Stimulated activated CD4-positive, alpha-beta T cell treated with anti-CD3 and anti-CD28 coated beads, Interleukin-4, amount 100 ng/mL, for 48 hours (primary cell): Measurements from ENCODE around the gene AGAP3.

Experiments used
- DNase-seq, 2 donors: peaks; one replicate each; pipeline ENCODE4 v3.0.0-alpha.2; 2020; ENCODE audit warnings: low read depth in 2 of 2

The AGAP3 gene

DNA sequence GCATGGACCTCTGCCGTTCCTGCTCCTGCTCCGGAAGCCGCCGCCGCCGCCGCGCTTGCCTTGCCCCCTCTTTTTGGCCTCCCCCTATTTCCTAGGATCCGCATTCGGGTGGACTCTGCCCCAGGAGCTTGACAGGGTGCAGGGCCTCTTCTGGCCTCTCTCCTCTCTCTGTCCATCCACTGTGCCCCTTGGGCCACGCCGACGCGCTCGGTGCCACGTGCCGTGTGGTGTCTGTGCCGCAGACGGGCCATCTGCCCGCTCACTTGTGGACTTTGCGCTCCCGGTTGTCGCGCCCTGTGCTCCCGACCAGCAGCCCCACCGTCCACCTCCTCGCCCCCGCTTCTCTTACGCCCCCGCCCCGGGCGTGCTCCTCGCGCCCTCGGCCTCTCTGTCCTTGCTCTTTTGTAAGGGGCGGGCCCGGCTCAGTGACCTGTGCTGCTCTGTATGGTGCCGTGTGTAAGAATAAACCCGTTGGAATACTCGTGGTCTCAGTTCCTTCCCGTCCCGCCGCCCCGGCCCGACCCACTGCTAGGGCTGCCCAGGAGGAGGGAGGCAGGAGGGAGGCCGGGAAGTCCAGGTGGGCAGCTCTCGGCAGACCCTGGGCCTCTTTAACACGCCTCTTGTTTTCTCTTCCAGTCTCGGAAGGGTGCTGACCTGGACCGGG lies 37.0 kb downstream of the AGAP3 start:
- no peak for DNase-seq

DNA sequence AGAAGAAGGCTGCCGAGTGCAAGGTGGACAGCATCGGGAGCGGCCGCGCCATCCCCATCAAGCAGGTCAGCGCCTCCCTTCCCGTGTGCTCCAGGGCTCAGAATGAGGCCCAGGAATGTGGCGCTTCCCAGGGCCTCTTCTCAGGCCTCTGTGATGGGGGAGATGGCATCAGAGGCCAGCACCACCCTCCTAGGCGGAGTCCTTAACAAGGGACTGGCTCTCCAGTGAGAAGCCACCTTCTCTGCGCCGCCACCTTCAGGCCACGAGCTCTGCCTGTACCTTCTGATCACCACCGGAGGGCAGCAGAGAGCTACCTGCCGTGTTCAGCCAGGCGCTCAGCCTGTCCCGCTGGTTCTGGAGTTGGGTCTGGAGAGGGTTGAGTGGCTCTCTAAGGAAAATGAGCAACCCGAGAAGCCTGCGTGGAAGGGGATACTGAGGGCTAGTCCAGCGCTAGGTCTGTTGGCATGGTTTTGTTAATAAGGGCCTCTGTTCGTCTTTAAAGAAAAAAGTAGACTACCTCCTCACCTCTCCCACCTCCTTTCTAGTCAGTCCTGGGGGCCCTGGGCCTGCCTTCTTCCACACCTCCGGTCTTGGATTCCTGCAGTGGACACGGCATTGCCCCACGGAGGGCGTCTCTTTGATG lies 37.7 kb downstream of the AGAP3 start:
- DNase-seq, result peak; percentile 74 to 81

DNA sequence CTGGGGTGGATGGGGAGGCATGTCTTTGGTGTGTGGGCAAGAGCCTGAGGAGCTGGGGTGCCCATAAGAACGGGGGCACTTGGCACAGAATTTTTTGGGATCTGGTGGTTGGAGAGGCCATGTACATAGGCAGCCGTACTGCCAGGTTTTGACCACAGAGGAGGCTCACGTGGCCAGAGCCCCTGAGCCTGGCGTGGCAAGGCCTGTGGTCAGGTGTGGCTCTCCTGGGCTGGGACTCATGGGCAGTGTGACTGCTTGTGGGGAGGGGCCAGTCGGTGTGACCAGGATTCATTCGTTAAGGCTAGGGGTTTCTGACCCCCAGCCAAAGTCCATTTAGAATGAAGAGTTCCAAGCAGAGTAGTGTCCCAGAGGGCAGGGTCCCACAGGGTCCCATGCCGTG lies 38.2 kb downstream of the AGAP3 start:
- DNase-seq, result no peak

DNA sequence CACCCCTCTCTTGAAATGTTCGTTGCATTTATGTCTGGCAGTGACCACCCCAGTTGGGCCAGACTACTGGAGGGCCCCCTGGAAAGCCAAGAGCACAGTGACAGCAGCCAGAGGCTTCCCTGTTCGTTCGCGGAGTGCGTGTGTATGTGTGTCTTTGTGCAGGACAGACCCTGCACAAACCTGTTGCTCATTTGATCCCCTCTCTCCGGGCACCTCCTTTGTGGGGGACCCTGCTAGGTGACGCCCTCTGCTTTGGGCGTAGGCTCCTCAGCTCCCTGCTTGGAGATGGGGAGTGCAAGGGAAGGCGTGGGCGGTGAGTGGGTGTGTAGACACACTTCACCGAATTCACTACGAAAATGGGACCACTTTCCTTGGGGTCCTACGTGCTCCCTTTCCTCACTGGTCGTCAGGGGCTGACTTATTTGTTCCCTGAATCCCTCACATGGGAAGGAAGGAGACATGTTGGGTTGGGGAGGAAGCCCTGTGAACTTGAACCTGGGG lies 38.7 kb downstream of the AGAP3 start:
- no peak for DNase-seq

DNA sequence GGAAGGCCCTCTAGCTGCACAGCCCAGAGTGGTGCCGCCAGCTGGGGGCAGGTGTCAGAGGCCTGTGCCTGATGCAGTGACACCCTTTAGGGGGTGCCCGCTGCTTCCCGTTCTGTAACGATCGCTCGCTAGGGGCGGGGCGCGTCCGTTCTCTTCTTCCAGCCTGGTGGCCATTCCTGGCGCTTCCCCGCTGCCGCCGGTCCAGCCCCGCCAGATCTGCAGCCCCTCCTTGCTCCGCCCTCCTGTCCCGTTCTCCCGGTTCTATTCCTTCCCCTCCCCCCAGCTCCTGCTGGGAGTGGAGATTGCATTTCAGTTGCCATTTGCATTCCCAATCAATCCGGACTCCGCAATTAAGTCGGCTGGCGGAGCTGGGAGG lies 39.2 kb downstream of the AGAP3 start:
- no peak for DNase-seq

DNA sequence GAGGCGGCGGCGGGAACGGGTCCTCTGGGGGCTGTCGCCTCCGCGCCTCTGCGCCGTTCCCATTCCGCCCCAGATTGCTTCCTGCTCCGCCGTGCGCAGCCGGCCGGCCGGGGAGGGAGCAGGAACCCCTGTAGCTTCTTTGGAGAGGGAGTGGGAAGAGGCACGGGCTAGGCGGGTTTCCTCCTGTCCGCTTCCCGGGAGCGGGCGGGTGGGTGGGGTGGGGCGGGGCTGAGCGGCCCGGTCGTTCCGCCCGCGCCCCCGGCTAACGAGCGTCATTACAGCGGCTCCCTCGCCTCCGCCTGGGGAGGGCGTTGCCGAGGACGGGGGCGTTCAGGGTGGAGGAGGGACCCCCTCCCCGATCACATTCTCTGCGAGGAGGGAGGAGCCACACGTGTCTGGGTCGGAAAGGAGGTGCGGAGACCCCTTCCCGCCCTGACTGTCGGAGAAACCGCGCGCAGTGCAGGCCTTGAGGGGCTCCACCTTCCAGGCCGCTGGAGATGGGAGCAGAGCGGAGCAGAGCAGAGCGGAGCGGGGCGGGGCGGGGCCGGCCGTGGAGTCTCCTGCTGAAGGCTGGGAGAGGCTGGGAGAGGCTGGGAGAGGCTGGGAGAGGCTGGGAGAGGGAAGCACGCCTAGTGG lies 39.7 kb downstream of the AGAP3 start:
- DNase-seq, result no peak

DNA sequence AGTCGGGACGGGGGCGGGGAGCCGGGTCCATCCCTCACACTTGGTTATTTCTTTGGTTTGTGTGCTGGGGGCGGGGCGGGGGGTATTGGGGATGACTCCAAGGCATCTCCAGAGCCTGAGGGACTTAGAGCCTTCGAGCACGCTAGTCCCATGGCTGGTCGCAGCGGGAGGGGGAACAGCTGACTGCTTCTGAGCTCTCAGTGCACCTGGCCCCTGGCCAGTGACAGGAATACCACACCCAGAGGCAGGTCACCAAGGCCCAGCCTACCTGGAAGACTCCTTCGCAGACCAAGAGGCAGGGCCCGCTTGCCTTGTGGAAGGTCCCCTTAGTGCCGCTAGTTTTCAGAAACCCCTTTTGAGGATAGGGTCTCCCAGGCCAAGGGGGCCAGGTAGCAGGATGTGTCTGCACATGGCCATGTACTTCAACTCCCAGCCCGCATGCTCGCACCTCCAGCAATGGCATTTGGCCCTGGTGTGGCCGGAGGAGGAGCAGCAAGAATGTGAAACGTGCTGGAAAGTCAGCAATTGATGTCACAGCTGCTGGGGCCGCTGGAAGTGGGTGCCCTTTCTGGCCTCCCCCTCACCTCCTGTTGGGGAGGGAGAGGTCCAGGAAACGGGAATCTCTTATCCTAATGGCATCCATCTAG lies 40.3 kb downstream of the AGAP3 start:
- DNase-seq, result no peak

DNA sequence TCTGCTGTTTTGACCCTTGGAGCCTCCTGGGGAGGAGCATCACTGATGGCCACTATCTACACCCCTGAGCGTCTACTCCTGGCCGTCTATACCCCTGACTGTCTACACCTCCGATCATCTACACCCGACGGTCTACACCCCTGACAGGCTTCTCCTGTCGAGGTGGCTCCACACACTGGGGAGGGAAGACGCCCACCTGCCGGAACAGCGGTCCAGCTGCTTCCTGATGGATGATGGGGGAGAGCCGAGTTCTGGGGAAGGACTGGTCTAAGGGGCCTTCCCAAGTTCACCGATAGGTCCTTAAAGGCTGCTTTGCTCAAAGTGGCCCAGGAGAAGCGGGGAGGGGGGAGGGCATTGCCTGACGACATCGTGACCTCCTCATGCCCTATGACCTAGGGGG lies 41.9 kb downstream of the AGAP3 start:
- DNase-seq, result no peak

DNA sequence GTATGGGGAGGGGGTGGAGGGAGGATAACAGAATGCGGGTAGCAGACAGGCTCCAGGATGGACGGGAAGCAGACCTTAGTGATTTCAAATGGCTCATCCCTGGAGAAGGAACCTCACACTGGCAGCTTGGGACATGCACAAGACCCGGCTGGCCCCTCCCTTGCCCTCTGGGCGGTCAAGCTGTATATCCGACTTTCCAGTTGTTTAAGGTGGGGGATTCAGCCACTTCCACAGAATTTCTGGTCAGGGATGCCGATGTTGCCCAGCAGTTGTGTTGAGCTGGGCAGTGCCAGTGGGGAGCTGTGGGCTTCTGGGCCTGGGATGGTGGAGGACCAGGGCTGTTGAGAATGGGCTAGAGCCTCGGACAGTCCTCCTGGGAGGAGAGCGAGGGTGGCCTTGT lies 42.4 kb downstream of the AGAP3 start:
- no peak for DNase-seq

DNA sequence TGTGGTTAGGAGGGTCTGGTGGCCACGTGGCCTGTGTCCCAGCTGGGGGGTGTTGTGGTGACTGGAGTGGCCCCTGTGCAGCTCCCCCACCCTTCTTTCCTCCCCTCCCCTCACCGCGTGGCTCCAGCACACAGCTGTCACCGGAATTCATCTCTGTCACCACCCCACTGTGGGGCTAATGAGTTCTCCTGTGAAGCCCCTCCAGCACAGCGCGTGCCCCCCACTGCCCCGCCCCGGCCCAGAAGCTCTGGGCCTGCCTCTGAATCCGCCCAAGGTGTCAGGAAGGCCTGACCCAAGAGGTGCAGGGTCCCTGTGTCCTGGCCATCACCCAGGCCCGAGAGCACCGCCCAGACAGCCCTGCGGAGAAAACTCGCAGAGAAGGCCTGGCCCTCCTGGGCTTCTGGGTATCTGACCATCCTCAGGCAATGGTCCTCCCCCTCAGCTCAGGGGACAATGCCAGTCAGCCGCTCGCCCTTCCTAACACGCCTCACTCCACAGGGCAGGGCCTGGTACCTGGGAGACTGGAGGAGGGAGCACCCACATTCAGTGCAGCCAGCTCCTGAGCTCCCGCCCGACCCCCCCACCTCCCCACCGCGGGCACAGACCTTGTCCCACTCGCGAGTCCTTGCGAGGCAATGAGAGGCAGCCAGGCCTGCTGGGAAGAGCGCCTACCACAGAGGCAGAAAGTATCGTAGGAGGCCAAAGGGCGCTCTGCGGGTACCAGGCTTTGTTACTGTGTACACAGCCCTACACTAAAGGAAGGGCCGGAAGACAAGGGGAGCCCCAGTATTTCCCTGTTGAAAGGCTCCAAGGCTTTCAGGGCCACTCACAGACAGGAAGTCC lies 43.1 kb downstream of the AGAP3 start:
- no peak for DNase-seq

DNA sequence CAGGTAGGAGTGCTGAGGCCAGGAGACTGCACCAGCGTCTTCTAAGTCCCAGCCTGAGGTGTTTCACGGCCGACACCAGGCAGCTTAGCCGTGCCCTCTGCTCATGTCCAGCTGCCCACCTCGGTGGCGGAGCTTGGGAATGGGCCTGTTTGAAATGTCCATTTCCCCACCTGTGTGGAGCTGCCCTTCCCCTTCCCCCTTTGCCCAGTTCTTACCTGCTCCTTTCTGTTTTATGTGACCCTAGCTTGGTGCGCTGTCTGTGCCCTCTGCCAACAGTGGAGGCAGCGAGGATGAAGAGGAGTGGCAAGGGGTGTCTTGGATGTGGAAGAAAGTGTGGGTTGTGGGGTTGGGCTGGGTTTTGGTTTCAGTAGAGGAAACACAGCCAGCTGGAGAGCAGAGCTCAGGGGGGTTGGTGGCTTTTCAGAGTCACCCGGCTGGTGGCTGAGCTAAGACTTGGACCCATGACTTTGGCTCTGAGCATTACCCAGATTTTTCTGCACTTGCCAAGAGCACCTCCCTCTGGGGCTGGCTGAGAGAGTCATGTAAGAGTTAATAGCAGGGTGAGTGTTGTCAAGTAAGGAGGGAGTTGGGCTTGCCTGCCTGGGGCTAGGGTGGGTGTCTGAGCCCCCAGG lies 43.8 kb downstream of the AGAP3 start:
- no peak for DNase-seq

DNA sequence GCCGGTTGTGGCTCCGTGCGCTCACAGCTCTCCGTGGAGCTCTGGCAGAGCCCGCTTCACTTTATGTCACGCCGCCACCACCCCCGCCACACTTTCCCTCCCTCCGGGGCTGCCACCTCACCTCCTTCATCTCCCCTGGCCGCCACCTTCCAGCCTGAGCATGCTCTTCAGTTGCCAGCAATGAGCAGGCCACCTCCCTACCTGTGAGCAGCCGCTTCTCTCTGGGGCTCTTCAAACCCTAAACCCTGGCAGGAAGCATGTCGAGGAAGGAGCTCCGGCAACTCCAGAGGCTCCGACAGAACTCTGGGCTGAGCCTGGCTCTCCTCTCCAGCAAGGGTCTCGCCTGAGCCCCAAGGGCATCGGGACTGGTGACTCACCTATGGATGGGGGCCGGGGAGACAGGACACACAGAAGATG lies 44.5 kb downstream of the AGAP3 start:
- no peak for DNase-seq

DNA sequence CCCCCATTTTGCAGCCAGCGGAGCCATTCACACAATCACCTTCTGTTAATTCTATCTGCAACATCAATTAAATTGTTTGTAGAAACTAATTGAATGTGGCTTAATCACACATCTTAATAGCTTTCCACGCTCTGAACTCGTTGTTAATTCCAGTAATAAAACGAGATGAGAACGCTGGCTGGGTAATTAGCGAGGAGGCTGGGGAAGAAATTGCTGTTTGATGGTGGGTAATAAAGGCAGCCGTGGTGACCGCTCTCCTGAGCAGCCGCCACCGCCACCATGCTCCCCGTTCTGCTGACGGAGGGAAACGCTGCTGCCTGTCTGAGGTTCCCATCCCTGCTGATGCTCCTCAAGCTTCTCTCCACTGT lies 44.9 kb downstream of the AGAP3 start:
- DNase-seq, result no peak

DNA sequence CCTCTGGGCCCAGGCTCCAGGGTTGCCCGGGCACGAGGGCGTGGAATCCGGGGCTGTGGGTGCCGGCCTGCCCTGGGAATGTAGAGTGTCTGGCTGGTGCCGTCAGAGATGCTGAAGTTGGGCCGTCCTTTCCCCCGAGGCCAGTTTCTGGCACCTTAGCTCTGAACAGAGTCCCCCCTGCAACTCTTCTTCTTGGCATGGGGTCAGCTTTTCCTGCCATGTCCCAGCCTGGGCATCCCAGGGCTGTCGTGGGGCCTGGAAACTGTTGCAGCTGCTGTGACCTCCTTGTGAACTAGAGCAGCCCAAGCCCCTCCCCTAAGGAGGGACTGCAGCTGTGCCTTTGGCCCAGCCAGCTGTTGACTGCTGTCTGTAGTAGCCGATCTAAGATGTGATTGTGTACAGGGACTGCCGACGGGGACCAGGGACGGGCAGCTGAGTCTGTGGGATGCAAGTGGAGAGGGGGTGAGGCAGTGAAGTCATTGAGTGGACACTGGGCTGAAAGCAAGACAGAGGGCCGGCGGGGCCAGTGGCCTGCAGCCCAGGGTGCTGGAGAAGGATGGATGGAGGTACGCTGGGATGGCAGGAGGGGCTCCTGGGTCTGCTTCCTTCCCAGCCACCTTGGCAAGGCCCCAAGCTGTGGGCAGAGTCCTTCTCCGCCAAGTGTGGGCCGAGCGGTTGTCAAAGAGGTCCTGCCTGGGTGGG lies 45.5 kb downstream of the AGAP3 start:
- no peak for DNase-seq

DNA sequence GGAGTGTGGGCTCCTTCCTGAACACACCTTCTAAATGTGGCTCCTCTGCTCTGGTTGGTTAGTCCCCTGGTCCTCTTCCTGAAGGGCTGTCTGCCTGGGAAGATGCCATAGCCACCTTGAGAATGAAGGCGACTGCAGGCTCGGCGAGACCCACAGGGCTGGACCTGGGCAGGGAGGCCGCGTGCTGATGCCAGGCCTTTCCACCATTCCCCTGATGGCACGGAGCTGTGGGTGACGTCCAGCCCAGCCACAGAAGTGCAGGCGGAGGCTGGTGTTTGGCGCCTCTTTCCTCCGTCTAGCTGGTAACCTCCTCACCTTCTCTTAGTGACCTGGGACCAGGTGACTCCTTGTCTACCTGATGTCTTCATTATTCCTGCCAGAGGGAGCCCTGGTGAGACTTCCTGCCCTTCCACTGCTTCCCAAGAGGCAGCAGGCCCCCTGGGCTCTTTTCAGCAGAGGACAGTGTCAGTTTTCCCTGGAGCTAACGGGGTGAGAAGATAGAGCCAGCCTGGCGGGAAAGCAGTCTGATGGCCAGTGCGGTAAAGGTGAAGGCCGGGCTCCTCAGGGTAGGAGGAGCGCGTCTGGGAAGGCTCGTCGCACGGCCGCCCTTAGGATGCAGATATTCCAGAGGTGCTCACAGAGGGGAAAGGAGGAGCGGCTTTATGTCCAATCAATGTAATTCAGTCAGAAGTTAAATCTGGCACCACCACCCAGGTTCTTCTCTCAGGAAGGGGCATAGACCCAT lies 46.4 kb downstream of the AGAP3 start:
- DNase-seq, result no peak

DNA sequence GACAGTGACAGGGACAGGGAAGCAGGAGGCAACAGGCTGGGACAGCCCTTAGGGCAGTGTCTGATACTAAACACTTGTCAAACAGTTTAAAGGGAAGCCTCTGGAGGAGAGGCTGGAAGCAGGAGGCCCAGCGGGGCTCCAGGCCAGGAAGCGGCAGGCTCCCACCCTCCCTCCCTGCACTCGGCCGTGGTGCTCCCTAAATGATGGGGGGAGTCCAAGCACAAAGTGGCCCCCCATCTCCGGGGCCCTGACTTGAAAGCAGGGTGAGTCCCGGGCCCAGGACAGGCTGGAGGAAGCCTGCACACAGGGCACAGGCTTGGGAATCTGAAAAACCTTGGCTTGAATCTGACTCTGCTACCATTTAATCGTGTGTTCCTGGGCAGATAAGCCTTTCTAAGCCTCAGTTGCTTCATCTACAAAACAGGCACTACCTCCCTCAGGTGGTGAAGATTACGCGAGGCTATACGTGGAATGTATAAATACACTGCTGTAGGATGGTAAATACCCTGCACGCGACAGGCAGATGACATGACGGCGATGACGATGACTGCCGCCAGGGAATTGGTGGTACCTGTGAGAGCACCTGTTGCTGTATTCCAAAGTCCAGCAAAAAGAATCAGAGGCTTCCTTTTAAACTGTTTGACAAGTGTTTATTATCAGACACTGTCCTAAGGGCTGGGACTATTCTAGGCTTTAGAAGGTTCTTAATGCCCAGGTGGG lies 47.2 kb downstream of the AGAP3 start:
- DNase-seq, result no peak

DNA sequence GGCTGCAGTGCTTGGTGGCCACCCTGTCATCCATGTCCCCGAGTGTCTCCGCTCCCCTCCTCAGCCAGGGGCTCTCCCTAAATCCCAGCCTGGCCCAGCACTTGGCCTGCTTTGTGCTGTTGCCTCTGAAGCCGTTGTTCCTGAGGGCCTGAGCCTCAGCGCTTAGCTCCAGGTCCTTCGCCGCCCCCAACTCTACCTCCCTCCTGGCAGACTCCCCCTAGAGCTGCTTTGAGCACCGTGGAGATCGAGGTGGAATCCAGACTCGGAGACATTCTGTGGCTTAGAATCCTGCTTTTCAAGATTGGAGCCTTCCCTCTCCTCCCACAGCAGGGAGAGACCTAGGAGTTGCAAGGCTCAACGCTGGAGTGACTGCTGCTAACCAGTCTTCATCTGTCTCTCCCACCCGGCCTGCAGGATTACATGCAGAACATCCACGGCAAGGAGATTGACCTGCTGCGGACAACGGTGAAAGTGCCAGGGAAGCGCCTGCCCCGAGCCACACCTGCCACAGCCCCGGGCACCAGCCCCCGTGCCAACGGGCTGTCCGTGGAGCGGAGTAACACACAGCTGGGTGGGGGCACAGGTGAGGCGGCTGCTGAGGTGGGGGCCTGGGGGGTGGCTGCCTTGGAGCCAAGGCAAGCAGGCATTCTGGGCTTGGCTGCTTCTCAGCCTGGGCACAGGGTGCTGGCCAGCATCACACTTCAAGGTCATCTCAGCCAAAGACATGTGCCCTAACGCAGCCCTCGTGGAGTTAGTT lies 47.9 kb downstream of the AGAP3 start:
- no peak for DNase-seq

DNA sequence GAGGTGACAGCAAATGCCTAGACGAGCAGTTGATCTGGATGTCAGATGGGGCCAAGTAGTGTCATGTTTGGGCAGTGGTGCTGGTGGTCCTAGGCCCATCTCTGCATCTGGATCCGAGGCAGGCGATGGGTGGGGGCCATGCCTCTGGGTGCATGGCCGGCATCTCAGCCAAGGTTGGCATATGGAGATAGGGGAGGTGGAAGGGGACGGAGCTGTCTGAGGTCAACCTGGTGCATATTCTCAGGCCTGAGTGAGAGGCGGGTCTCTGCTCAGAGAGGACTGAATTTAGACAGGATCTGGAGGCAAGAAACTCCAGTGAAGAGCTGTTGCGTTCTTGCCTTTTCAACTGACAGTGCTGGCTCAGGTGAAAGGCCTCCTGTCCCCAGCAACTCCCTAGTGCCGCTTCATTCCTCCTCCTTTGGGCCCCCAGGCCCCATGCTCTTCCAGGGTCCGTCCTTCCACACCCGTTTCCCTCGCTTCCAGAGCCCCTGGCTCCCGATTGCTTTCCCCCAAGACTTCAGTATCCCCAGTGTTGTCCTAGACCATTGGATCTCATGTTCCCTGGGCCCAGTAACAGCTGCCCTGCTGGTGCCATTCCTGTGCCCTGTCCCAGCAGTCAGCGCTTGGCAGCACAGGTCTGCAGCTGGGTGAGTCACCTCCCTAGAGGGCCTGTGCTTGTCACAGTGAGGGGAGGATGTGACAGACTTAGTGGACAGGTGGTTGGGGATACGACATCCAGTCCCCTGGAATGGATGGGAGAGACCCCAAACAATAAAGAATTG lies 48.7 kb downstream of the AGAP3 start:
- no peak for DNase-seq
